ENCODE data around the gene CCL22. TPM values are rescaled to one million over a fixed set of nuclear protein-coding genes. Genes with fewer than 3 reads are reported as not detected.
"Not testable (repeated sequence)": the region's sequence is repeated elsewhere in the genome, so short reads cannot be mapped to it uniquely, and the experiment has no call there.

Gene CCL22
- total and polyA plus RNA-seq, 4 donors = 0.10 to 0.14 TPM; not detected in 2

DNA sequence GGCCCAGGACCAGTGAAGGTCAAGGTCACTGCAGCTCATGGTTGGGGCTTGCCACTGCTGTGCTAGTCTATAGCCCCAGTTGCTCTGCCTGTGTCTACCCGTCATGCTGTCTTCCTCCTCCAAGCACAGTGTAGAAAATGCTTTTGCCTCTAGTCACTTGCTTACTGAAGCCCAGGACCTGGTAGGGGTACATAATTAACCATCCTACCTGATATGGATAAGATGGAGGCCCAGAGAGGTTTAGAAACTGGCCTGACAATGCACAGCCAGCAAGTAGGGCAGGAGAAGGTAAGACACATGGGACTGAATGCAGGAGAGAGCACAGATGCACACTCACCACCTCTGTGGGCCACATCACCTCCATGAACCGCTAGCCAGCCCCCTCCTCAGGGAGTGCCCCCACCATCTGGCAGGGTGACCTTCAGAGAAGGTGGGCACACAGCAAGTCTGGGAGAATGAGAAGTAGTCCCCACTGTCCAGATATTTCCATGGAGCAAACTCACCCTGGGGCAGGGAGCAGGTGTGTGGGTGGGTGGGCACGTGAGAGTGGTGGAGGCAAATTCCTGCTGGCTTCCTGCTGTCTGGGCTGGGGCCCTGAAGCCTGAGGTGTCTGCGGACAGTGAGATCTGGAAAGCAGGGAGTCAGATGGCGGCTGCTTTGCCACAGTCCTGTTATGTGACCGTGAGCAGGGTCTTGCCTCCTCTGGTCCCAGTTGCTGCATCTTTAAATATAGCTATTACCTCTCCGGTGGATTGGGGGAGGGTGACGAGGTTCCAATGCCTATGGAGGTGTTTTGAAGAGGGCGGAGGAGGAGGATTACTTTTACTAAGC, 14.7 kb downstream of the CCL22 start:
- no peaks in the 10 kb centered on the region for H3K9me3 ChIP-seq (ENCODE audit: control insufficient read depth, insufficient read depth, low read length)
- peak overlapping the region; percentile 89 for H3K27ac ChIP-seq (ENCODE audit: low read depth, low read length)
- H3K4me1 ChIP-seq (ENCODE audit: control insufficient read depth, insufficient read depth, low read length) = peaks cover 40% of the 10 kb centered on the region
- H3K27me3 ChIP-seq (ENCODE audit: control insufficient read depth, insufficient read depth, low read length) = no peaks in the 10 kb centered on the region
- peak overlapping the region; percentile 68 for H3K4me3 ChIP-seq (ENCODE audit: low read depth, low read length)
- H3K36me3 ChIP-seq (ENCODE audit: control insufficient read depth, insufficient read depth, low read length) = no peaks in the 10 kb centered on the region
- 45% methylated on average over 2 of the region's 9 CpGs for WGBS (ENCODE audit: insufficient coverage)
- peak in 1 of 6 donors; percentile 21 for DNase-seq (ENCODE audit: low read depth in 4 of 6, low spot score in 6 of 6)

DNA sequence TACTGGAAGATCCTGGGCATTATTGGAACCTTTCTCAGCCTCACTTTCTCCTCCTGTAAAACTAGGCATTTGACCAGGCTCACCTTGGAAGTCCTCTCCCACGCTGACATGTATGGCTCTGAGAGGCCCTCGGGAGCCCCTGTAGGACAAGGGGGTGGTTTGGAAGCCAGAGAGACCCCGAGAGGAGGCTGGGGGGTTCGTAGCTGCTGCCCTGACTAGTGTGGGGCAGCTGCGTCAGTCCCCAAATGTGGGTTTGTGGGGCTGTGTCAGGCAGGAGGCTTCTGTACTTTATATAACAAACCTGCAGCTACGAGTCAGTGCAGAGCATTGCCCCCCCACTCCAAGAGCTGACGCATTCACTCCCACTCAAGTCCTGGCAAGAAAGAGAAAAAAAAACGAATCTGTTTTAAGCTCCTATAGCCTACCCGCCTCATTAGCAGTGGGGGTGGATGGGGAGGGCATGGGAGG, 15.5 kb downstream of the CCL22 start:
- H3K27me3 ChIP-seq (ENCODE audit: control insufficient read depth, insufficient read depth, low read length) = no peaks in the 10 kb centered on the region
- 75% methylated on average over 3 of the region's 9 CpGs for WGBS (ENCODE audit: insufficient coverage)
- H3K4me1 ChIP-seq (ENCODE audit: control insufficient read depth, insufficient read depth, low read length) = peaks cover 40% of the 10 kb centered on the region
- peaks cover under 1% of the 10 kb centered on the region for H3K36me3 ChIP-seq (ENCODE audit: control insufficient read depth, insufficient read depth, low read length)
- peak in 1 of 6 donors; percentile 62 for DNase-seq (ENCODE audit: low read depth in 4 of 6, low spot score in 6 of 6)
- peak overlapping the region; percentile 25 for H3K27ac ChIP-seq (ENCODE audit: low read depth, low read length)
- no peaks in the 10 kb centered on the region for H3K9me3 ChIP-seq (ENCODE audit: control insufficient read depth, insufficient read depth, low read length)
- H3K4me3 ChIP-seq (ENCODE audit: low read depth, low read length) = peak overlapping the region; percentile 68

DNA sequence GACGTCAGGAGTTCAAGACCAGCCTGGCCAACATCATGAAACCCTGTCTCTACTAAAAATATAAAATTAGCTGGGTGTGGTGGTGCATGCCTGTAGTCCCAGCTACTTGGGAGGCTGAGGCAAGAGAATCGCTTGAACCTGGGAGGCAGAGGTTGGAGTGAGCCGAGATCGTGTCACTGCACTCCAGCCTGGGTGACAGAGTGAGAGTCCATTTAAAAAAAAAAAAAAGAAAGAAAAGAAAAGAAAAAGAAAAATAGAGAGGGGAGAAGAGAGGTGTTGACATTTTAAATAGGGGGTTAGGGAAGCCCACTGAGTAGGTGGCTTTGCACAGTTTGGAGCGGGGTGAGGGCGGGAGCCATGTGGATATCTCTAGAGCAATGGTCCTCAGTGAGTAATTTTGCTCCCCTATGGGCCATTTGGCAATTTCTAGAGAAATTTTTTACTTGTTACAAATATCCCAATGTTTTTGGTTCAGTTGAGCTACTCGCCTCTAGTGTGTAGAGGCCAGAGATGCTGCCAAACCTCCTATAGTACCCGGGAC, 16.4 kb downstream of the CCL22 start:
- H3K27ac ChIP-seq (ENCODE audit: low read depth, low read length); H3K36me3 ChIP-seq (ENCODE audit: control insufficient read depth, insufficient read depth, low read length): not testable (repeated sequence)
- H3K4me1 ChIP-seq (ENCODE audit: control insufficient read depth, insufficient read depth, low read length) = peaks cover 40% of the 10 kb centered on the region

DNA sequence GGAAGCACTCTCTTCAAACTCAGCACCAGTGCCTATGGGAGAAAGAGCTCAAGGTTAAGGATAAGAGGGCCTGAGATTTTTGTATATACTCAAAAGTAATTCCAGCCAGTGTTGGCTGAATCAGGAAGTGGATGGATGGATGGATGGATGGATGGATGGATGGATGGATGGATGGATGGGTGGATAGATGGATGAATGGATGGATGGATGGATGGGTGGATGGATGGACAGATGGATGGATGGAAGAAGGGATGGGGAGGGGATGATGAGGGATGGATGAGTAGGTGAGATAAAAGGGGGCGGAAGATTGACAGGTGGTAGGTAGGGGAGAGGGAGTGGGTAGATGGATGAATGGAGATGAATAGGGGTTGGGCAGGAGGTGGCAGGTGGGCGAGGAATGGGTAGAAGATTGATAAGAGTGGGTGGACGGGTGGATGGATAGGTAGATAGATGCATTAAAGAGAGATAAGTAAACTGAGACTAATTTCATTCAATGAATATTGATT, 17.8 kb downstream of the CCL22 start:
- no peaks in the 10 kb centered on the region for H3K9me3 ChIP-seq (ENCODE audit: control insufficient read depth, insufficient read depth, low read length)
- no peaks in the 10 kb centered on the region for H3K27me3 ChIP-seq (ENCODE audit: control insufficient read depth, insufficient read depth, low read length)
- 94% methylated on average over 2 of the region's 3 CpGs for WGBS (ENCODE audit: insufficient coverage)
- H3K4me1 ChIP-seq (ENCODE audit: control insufficient read depth, insufficient read depth, low read length) = peaks cover 46% of the 10 kb centered on the region
- peaks cover 17% of the 10 kb centered on the region for H3K36me3 ChIP-seq (ENCODE audit: control insufficient read depth, insufficient read depth, low read length)
- DNase-seq (ENCODE audit: low read depth in 4 of 6, low spot score in 6 of 6) = no peak
- no peak overlapping the region for H3K27ac ChIP-seq (ENCODE audit: low read depth, low read length)
- H3K4me3 ChIP-seq (ENCODE audit: low read depth, low read length) = no peak overlapping the region

More for the DNA sequence above, 16.4 kb downstream of the CCL22 start:
- H3K27me3 ChIP-seq (ENCODE audit: control insufficient read depth, insufficient read depth, low read length); H3K9me3 ChIP-seq (ENCODE audit: control insufficient read depth, insufficient read depth, low read length); H3K4me3 ChIP-seq (ENCODE audit: low read depth, low read length); DNase-seq (ENCODE audit: low read depth in 4 of 6, low spot score in 6 of 6): not testable (repeated sequence)
- 93% methylated on average over 4 of the region's 8 CpGs for WGBS (ENCODE audit: insufficient coverage)

DNA sequence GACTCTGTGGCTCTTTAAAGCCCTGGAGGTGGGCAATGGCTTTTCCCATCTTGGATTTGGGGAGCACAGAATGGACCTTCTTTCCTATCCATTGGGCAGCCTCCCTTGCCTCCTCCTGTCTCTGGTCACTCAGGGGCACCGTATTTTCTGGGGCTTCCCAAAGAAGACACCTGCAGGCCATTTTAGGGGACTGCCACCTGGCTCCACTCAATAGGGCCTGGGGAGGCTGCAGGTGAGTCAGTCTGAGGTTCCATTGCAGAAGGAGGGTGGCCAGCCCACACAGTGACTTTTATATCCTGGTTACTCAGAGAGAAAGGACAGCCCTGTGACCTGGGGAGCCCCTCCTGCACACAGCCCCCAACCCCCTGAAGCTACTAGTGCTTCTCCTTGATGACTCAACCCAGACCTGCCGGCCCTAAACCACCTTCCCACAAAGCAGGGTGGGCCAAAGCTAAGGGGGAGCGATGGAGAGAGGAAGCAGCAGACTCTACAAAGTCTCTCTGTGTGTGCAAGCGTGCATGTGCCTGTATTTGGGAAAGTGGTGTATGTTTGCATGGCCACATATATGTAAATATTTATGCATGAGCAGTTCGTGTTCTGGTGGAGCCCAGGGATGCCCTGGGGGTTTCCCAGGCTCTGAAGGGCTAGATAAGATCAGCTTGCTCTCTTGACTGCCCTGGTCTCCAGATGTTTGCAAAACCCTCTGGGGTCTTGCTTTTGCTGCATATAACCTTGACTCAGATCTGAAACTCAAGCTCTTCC, 18.7 kb downstream of the CCL22 start:
- Histone ChIP-seq H3K4me1 (ENCODE audit: control insufficient read depth, insufficient read depth, low read length) (peaks cover 37% of the 10 kb centered on the region), H3K27ac (ENCODE audit: low read depth, low read length) (no peak overlapping the region), H3K4me3 (ENCODE audit: low read depth, low read length) (no peak overlapping the region), H3K36me3 (ENCODE audit: control insufficient read depth, insufficient read depth, low read length) (peaks cover 23% of the 10 kb centered on the region), H3K27me3 (ENCODE audit: control insufficient read depth, insufficient read depth, low read length) (no peaks in the 10 kb centered on the region), H3K9me3 (ENCODE audit: control insufficient read depth, insufficient read depth, low read length) (no peaks in the 10 kb centered on the region)
- WGBS (ENCODE audit: insufficient coverage) = 72% methylated on average over 2 of the region's 5 CpGs
- no peak for DNase-seq (ENCODE audit: low read depth in 4 of 6, low spot score in 6 of 6)

DNA sequence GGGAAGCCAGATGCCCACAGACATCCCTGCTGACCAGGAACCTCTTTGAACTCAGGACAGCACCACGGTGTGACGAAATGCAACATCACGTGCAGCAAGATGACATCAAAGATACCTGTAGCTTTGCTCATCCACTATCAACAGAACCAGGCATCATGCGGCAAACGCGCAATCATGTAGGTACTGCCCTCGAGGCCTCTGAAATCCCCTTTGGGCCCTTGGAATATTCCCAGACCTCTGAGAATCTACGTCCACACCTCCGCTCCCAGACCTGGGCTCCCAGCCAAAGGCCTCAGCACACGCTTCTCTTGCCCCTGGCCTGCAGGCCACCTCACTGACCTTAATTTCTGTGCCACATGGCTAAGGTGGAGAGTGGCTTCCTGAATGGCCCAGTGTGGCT, 21.0 kb downstream of the CCL22 start:
- Histone ChIP-seq H3K36me3 (ENCODE audit: control insufficient read depth, insufficient read depth, low read length) (peaks cover 40% of the 10 kb centered on the region), H3K27me3 (ENCODE audit: control insufficient read depth, insufficient read depth, low read length) (no peaks in the 10 kb centered on the region), H3K4me3 (ENCODE audit: low read depth, low read length) (no peak overlapping the region), H3K27ac (ENCODE audit: low read depth, low read length) (no peak overlapping the region), H3K9me3 (ENCODE audit: control insufficient read depth, insufficient read depth, low read length) (no peaks in the 10 kb centered on the region), H3K4me1 (ENCODE audit: control insufficient read depth, insufficient read depth, low read length) (peaks cover 18% of the 10 kb centered on the region)
- WGBS (ENCODE audit: insufficient coverage) = 93% methylated on average over 7 of the region's 10 CpGs
- DNase-seq (ENCODE audit: low read depth in 4 of 6, low spot score in 6 of 6) = no peak

DNA sequence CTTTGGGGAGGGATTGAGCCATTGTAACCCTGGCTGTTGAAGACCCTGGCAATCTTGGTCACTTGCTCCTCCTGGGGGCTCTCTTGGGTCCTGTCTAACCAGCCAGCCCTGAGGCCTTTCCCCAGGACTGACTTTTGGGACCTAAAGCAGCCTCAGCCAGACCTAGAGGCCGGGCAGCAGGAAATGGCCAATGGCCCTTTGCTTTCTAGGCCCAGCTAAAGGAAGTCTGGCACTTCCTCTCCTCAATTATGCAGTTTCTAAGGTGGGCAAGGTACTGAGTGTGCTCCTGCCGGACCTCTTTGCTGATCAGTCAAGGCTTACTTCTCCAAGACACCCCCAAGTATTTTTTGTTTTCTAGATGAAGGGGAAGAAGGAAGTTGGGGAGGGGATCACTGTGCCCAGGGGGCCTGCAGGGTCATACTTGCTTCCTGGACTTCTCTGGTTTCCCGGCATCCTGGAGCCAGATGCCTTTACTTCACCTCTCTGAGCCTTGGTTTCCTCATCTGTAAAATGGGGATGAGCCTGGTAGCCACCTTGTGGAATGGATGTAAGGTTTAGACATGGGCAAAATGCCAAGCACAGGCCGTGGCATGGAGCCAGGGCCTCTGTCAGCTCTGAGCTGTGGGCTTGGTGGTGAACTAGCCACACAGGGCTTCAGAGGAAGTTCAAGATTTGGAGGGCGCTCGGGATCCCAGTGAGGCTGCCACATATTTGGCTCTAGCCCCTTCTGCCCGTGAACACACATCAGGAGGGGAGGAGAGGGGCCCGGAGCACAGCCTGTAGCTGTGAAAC, 22.3 kb downstream of the CCL22 start:
- Histone ChIP-seq H3K36me3 (ENCODE audit: control insufficient read depth, insufficient read depth, low read length) (peaks cover 40% of the 10 kb centered on the region), H3K27me3 (ENCODE audit: control insufficient read depth, insufficient read depth, low read length) (no peaks in the 10 kb centered on the region), H3K9me3 (ENCODE audit: control insufficient read depth, insufficient read depth, low read length) (no peaks in the 10 kb centered on the region), H3K4me1 (ENCODE audit: control insufficient read depth, insufficient read depth, low read length) (peaks cover 20% of the 10 kb centered on the region), H3K27ac (ENCODE audit: low read depth, low read length) (no peak overlapping the region), H3K4me3 (ENCODE audit: low read depth, low read length) (no peak overlapping the region)
- WGBS (ENCODE audit: insufficient coverage) = 56% methylated on average over 5 of the region's 8 CpGs
- peak in 1 of 6 donors; percentile 14 for DNase-seq (ENCODE audit: low read depth in 4 of 6, low spot score in 6 of 6)

DNA sequence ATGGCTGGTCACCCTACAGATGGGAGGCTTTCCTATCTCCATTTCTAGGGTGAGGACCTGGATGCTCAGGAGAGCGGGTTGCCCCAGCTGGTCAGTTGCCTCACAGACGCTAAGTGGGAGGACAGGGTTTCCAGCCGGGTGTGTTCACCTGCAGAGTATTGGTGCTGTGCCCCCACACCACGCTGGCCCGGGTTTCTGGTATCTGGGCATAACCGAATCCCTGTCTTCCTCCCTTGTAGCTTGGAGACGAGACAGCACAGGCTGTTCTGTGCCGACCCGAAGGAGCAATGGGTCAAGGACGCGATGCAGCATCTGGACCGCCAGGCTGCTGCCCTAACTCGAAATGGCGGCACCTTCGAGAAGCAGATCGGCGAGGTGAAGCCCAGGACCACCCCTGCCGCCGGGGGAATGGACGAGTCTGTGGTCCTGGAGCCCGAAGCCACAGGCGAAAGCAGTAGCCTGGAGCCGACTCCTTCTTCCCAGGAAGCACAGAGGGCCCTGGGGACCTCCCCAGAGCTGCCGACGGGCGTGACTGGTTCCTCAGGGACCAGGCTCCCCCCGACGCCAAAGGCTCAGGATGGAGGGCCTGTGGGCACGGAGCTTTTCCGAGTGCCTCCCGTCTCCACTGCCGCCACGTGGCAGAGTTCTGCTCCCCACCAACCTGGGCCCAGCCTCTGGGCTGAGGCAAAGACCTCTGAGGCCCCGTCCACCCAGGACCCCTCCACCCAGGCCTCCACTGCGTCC, 23.4 kb downstream of the CCL22 start:
- no peak for DNase-seq (ENCODE audit: low read depth in 4 of 6, low spot score in 6 of 6)
- no peaks in the 10 kb centered on the region for H3K27me3 ChIP-seq (ENCODE audit: control insufficient read depth, insufficient read depth, low read length)
- H3K4me3 ChIP-seq (ENCODE audit: low read depth, low read length) = no peak overlapping the region
- H3K4me1 ChIP-seq (ENCODE audit: control insufficient read depth, insufficient read depth, low read length) = peaks cover 23% of the 10 kb centered on the region
- 93% methylated on average over 34 of the region's 35 CpGs for WGBS (ENCODE audit: insufficient coverage)
- H3K27ac ChIP-seq (ENCODE audit: low read depth, low read length) = no peak overlapping the region
- H3K36me3 ChIP-seq (ENCODE audit: control insufficient read depth, insufficient read depth, low read length) = peaks cover 40% of the 10 kb centered on the region
- no peaks in the 10 kb centered on the region for H3K9me3 ChIP-seq (ENCODE audit: control insufficient read depth, insufficient read depth, low read length)
